Body of pancreas (tissue), 4 donors: ENCODE data around the gene SLX9.

Source experiments
- POLR2A ChIP-seq, 3 donors: fragments of 450-650 bp; IDR thresholded peaks; one replicate each; pipeline ENCODE4 v1.6.1; 2016; ENCODE audit warnings: antibody characterized with exemption in 3 of 3, mild to moderate bottlenecking in 2 of 3
- TF ChIP-seq, protein P1 (sequence below), 7 experiments: fragments of 450-650 bp in 4 of 7; fragments of 200-600 bp in 3 of 7; sonication (generic) in 3 of 7; IDR thresholded peaks; one replicate each; pipeline ENCODE4 v1.5.1; 2016 to 2019; ENCODE audit warnings: antibody characterized with exemption in 7 of 7

DNA sequence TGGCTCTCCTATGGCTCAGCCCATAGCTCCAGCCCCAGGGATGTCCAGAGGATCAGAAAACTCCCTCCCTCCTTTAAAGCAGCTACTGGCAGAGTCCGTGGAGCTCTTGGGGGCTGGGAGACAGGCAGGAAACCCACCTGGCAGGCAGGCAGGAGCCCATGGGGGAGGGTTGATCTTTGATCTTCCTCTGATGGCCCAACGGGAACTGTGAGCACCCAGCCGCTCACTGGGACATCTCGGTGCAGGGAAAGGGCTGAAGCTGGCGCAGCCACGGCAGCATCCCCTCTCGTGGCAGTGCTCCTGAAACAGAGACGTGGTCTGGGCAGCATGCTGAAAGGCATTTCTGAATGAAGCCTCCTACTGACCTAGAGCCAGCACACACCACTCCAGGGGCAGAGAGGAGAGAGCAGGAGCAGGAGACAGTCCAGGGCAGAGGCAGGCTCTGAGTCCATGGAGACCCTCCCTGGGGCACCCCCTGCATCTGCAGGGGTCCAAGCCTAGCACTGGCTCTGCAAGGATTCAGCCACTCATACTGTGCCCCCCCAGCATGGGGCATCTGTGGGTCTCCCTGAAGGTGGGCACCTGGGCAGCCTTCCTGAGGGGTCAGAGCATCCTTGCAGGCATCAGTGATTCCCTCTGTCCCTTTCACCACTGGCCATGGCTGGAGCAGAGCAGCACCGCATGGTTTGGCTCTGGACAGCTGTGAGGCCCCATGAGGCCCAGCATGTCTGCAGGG lies 4.9 kb upstream of the SLX9 start:
- TF ChIP-seq, protein P1, sequence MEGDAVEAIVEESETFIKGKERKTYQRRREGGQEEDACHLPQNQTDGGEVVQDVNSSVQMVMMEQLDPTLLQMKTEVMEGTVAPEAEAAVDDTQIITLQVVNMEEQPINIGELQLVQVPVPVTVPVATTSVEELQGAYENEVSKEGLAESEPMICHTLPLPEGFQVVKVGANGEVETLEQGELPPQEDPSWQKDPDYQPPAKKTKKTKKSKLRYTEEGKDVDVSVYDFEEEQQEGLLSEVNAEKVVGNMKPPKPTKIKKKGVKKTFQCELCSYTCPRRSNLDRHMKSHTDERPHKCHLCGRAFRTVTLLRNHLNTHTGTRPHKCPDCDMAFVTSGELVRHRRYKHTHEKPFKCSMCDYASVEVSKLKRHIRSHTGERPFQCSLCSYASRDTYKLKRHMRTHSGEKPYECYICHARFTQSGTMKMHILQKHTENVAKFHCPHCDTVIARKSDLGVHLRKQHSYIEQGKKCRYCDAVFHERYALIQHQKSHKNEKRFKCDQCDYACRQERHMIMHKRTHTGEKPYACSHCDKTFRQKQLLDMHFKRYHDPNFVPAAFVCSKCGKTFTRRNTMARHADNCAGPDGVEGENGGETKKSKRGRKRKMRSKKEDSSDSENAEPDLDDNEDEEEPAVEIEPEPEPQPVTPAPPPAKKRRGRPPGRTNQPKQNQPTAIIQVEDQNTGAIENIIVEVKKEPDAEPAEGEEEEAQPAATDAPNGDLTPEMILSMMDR (IDR thresholded peaks at IDR 0.05) = no peak
- TF ChIP-seq POLR2A (IDR thresholded peaks at IDR 0.05) = no peak
